C4-2B (cell line): ENCODE results near the gene TNRC18.

Experiments used
- CTCF ChIP-seq: fragments of 450-650 bp; conservative IDR thresholded peaks from 2 replicates; pipeline ENCODE4 v1.5.1; 2017; ENCODE audit warnings: mild to moderate bottlenecking
- ZFX ChIP-seq: fragments of 450-650 bp; IDR thresholded peaks from 2 replicates; pipeline ENCODE4 v1.6.1; 2017

- TF ChIP-seq CTCF (no peak), ZFX (no peak)
Measured at GRCh38 chr7:5266191-5267028, 157.2 kb downstream of the TNRC18 start.
